IMR-90 (cell line): ENCODE results near the gene MTF1.

Source experiments
- CEBPB ChIP-seq: IDR thresholded peaks from 2 replicates; pipeline ENCODE4 v1.6.1; 2012; ENCODE audit warnings: low read depth, low read length, improper control_type of control experiment
- MAFK ChIP-seq: IDR thresholded peaks from 2 replicates; pipeline ENCODE4 v1.6.1; 2012; ENCODE audit warnings: low read depth, low read length, improper control_type of control experiment
- MXI1 ChIP-seq: IDR thresholded peaks from 2 replicates; pipeline ENCODE4 v1.6.1; 2012; ENCODE audit warnings: low read depth, mild to moderate bottlenecking, low read length, moderate library complexity, borderline replicate concordance
- POLR2A ChIP-seq: IDR thresholded peaks from 2 replicates; pipeline ENCODE4 v1.6.1; 2012; ENCODE audit warnings: mild to moderate bottlenecking, low read depth, low read length
- RCOR1 ChIP-seq: IDR thresholded peaks from 2 replicates; pipeline ENCODE4 v1.6.1; 2012; ENCODE audit warnings: mild to moderate bottlenecking, low read length, improper control_type of control experiment; ENCODE audit not compliant: insufficient replicate concordance
- RFX5 ChIP-seq: IDR thresholded peaks from 2 replicates; pipeline ENCODE4 v1.8.0; 2012; ENCODE audit warnings: low read depth, mild to moderate bottlenecking, low read length, moderate library complexity
- SMC3 ChIP-seq: fragments of 150-350 bp; IDR thresholded peaks from 2 replicates; pipeline ENCODE4 v1.6.1; 2016; ENCODE audit warnings: low read depth, mild to moderate bottlenecking, antibody characterized with exemption, low read length, moderate library complexity
- TF ChIP-seq, protein P1 (sequence below): fragments of 150-350 bp; IDR thresholded peaks from 2 replicates; pipeline ENCODE4 v1.6.1; 2016; ENCODE audit warnings: low read depth, mild to moderate bottlenecking, low read length, moderate library complexity, borderline replicate concordance
- TF ChIP-seq, protein P2 (sequence below): conservative IDR thresholded peaks from 2 replicates; pipeline ENCODE4 v1.5.1; 2012; ENCODE audit warnings: mild to moderate bottlenecking, low read depth, low read length, improper control_type of control experiment
- TF ChIP-seq, protein P3 (sequence below): fragments of 150-350 bp; IDR thresholded peaks from 2 replicates; pipeline ENCODE4 v1.6.1; 2017; ENCODE audit warnings: mild to moderate bottlenecking, antibody characterized with exemption, low read length, low read depth

DNA sequence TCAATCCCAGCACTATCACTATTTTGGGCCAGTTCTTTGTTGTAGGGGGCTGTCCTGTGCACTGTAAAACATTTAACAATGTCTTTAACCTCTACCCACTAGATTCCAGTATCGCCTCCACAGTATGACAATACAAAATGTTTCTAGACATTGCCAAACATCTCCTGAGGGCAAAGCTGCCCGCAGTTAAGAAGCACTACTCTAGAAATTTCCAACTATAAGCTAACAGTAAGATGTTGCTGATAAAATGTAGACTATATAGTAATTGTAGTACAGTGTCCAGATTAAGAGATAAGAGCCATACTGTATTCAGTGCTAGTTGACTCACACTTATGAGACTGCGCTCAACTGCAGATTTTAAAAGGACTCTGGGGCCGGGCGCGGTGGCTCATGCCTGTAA is 5.0 kb downstream of the MTF1 start:
- TF ChIP-seq RFX5, result no peak
- TF ChIP-seq POLR2A, result no peak
- TF ChIP-seq MAFK, result no peak
- TF ChIP-seq MXI1, result no peak
- TF ChIP-seq, protein P1, sequence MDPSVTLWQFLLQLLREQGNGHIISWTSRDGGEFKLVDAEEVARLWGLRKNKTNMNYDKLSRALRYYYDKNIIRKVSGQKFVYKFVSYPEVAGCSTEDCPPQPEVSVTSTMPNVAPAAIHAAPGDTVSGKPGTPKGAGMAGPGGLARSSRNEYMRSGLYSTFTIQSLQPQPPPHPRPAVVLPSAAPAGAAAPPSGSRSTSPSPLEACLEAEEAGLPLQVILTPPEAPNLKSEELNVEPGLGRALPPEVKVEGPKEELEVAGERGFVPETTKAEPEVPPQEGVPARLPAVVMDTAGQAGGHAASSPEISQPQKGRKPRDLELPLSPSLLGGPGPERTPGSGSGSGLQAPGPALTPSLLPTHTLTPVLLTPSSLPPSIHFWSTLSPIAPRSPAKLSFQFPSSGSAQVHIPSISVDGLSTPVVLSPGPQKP, result no peak
- TF ChIP-seq, protein P2, sequence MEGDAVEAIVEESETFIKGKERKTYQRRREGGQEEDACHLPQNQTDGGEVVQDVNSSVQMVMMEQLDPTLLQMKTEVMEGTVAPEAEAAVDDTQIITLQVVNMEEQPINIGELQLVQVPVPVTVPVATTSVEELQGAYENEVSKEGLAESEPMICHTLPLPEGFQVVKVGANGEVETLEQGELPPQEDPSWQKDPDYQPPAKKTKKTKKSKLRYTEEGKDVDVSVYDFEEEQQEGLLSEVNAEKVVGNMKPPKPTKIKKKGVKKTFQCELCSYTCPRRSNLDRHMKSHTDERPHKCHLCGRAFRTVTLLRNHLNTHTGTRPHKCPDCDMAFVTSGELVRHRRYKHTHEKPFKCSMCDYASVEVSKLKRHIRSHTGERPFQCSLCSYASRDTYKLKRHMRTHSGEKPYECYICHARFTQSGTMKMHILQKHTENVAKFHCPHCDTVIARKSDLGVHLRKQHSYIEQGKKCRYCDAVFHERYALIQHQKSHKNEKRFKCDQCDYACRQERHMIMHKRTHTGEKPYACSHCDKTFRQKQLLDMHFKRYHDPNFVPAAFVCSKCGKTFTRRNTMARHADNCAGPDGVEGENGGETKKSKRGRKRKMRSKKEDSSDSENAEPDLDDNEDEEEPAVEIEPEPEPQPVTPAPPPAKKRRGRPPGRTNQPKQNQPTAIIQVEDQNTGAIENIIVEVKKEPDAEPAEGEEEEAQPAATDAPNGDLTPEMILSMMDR, result no peak
- no peak for TF ChIP-seq RCOR1
- TF ChIP-seq CEBPB, result no peak
- TF ChIP-seq, protein P3, sequence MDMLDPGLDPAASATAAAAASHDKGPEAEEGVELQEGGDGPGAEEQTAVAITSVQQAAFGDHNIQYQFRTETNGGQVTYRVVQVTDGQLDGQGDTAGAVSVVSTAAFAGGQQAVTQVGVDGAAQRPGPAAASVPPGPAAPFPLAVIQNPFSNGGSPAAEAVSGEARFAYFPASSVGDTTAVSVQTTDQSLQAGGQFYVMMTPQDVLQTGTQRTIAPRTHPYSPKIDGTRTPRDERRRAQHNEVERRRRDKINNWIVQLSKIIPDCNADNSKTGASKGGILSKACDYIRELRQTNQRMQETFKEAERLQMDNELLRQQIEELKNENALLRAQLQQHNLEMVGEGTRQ, result no peak
- TF ChIP-seq SMC3, result no peak
